CD8-positive, alpha-beta memory T cell (primary cell): ENCODE data around the gene SYNPO2L. TPM values are rescaled to one million over a fixed set of nuclear protein-coding genes. Genes with fewer than 3 reads are reported as not detected.

Experiments
- CTCF ChIA-PET: fragments of 350-600 bp; sonication (Branson Sonifier 250); formaldehyde crosslinking; loops from one replicate; lab custom pipeline; 2021; ENCODE audit warnings: antibody characterized with exemption; lab: Charles Lee
- POLR2A ChIA-PET: fragments of 350-600 bp; sonication (Branson Sonifier 250); formaldehyde crosslinking; loops from one replicate; lab custom pipeline; 2021; ENCODE audit warnings: antibody characterized with exemption; lab: Charles Lee
- DNase-seq, 5 donors: peaks; one replicate each; pipeline versions ENCODE4 v3.0.0 to v3.0.0-alpha.2; 2020 to 2022; ENCODE audit warnings: mixed read lengths in 1 of 5
- H3K27ac ChIP-seq: one replicate; pipeline ENCODE4 v1.7.0; 2013; ENCODE audit warnings: low read depth, mild to moderate bottlenecking, low read length, moderate library complexity
- H3K27me3 ChIP-seq: 2 replicates; pipeline ENCODE4 v1.7.0; 2013; ENCODE audit warnings: low read length, mild to moderate bottlenecking; ENCODE audit not compliant: insufficient read depth, poor library complexity, severe bottlenecking
- H3K36me3 ChIP-seq: 2 replicates; pipeline ENCODE4 v1.7.0; 2013; ENCODE audit warnings: mild to moderate bottlenecking, low read length, moderate library complexity; ENCODE audit not compliant: insufficient read depth
- H3K4me1 ChIP-seq: 2 replicates; pipeline ENCODE4 v1.7.0; 2013; ENCODE audit warnings: mild to moderate bottlenecking, low read length, moderate library complexity; ENCODE audit not compliant: insufficient read depth
- H3K4me3 ChIP-seq: 2 replicates; pipeline ENCODE4 v1.7.0; 2013; ENCODE audit warnings: mild to moderate bottlenecking, low read length
- H3K9me3 ChIP-seq: 2 replicates; pipeline ENCODE4 v1.7.0; 2013; ENCODE audit warnings: mild to moderate bottlenecking, low read length
- H3K27ac Mint-ChIP-seq, 8 donors: one replicate each; pipeline ENCODE4 v1.8.0; 2020 to 2021; ENCODE audit warnings: mixed read lengths in 8 of 8, mild to moderate bottlenecking in 6 of 8, inconsistent platforms in 3 of 8, moderate library complexity in 3 of 8
- H3K27me3 Mint-ChIP-seq, 2 donors: one replicate each; pipeline ENCODE4 v1.8.0; 2020 to 2021; ENCODE audit warnings: mixed read lengths in 2 of 2, mild to moderate bottlenecking in 1 of 2, moderate library complexity in 1 of 2
- H3K36me3 Mint-ChIP-seq, 3 donors: one replicate each; pipeline ENCODE4 v1.8.0; 2020 to 2021; ENCODE audit warnings: mixed read lengths in 3 of 3, inconsistent platforms in 1 of 3, mild to moderate bottlenecking in 1 of 3
- H3K4me1 Mint-ChIP-seq, 3 donors: one replicate each; pipeline ENCODE4 v1.8.0; 2020 to 2021; ENCODE audit warnings: mixed read lengths in 3 of 3, inconsistent platforms in 1 of 3, mild to moderate bottlenecking in 1 of 3
- H3K4me3 Mint-ChIP-seq, 7 donors: one replicate each; pipeline ENCODE4 v1.8.0; 2020 to 2021; ENCODE audit warnings: mixed read lengths in 7 of 7, mild to moderate bottlenecking in 6 of 7, moderate library complexity in 4 of 7, inconsistent platforms in 2 of 7
- H3K9me3 Mint-ChIP-seq, 5 donors: one replicate each; pipeline ENCODE4 v1.8.0; 2020 to 2022; ENCODE audit warnings: mixed read lengths in 5 of 5, mild to moderate bottlenecking in 3 of 5, moderate library complexity in 2 of 5, inconsistent platforms in 1 of 5
- polyA plus RNA-seq: library from polyadenylated mRNA; unstranded; fragments of 300-500 nt; fragmentation: Illumina TruSeq; gene quantifications from one replicate; pipeline ENCODE4 v1.2.3, GENCODE V29; 2021
- total RNA-seq, 2 experiments: library from RNA; stranded (reverse); gene quantifications; one replicate each; pipeline ENCODE4 v1.2.3, GENCODE V29; 2021

Gene SYNPO2L
- total and polyA plus RNA-seq, 3 experiments from 2014 or later: not detected

GRCh38 chr10:73635781-73636180 lies 20.0 kb downstream of the SYNPO2L start:
- no peaks in the 10 kb centered on the region for H3K9me3 Mint-ChIP-seq
- no peak overlapping the region for H3K27ac Mint-ChIP-seq
- Histone ChIP-seq H3K4me3 (no peak overlapping the region), H3K36me3 (no peaks in the 10 kb centered on the region), H3K27ac (no peak overlapping the region), H3K4me1 (no peaks in the 10 kb centered on the region), H3K9me3 (no peaks in the 10 kb centered on the region), H3K27me3 (no peaks in the 10 kb centered on the region)
- CTCF ChIA-PET: interaction anchor here (7.6 kb wide), 1 partner anchor 9 kb away, joined by 35 read pairs; no protein-coding TSS in a partner anchor
- no peaks in the 10 kb centered on the region for H3K4me1 Mint-ChIP-seq
- no peak for DNase-seq
- no peaks in the 10 kb centered on the region for H3K27me3 Mint-ChIP-seq
- POLR2A ChIA-PET: no interaction called here
- no peaks in the 10 kb centered on the region for H3K36me3 Mint-ChIP-seq
- no peak overlapping the region for H3K4me3 Mint-ChIP-seq

GRCh38 chr10:73634421-73634820 lies 21.4 kb downstream of the SYNPO2L start:
- H3K9me3 Mint-ChIP-seq: no peaks in the 10 kb centered on the region
- CTCF ChIA-PET: interaction anchor here (7.6 kb wide), 1 partner anchor 10 kb away, joined by 35 read pairs; no protein-coding TSS in a partner anchor

GRCh38 chr10:73629165-73629564 lies 26.7 kb downstream of the SYNPO2L start:
- peaks cover 0 to 10% (median 0%) of the 10 kb centered on the region in 3 donors for H3K36me3 Mint-ChIP-seq
- no peaks in the 10 kb centered on the region for H3K9me3 ChIP-seq
- no peak overlapping the region for H3K4me3 Mint-ChIP-seq
- H3K27me3 Mint-ChIP-seq: no peaks in the 10 kb centered on the region
- no peak for DNase-seq
- H3K27ac ChIP-seq: no peak overlapping the region
- H3K36me3 ChIP-seq: no peaks in the 10 kb centered on the region
- no peaks in the 10 kb centered on the region for H3K9me3 Mint-ChIP-seq
- H3K4me1 ChIP-seq: peaks cover 6% of the 10 kb centered on the region
- ChIA-PET CTCF (interaction anchor here (7.6 kb wide), 1 partner anchor 15 kb away, joined by 35 read pairs; no protein-coding TSS in a partner anchor), POLR2A (no interaction called here)
- H3K4me3 ChIP-seq: no peak overlapping the region
- peaks cover 15 to 29% (median 21%) of the 10 kb centered on the region in 3 donors for H3K4me1 Mint-ChIP-seq
- no peak overlapping the region for H3K27ac Mint-ChIP-seq
- no peaks in the 10 kb centered on the region for H3K27me3 ChIP-seq

More at GRCh38 chr10:73634421-73634820, 21.4 kb downstream of the SYNPO2L start:
- Histone ChIP-seq H3K9me3 (no peaks in the 10 kb centered on the region), H3K27me3 (no peaks in the 10 kb centered on the region), H3K4me3 (no peak overlapping the region), H3K36me3 (no peaks in the 10 kb centered on the region), H3K27ac (no peak overlapping the region), H3K4me1 (no peaks in the 10 kb centered on the region)
- Mint-ChIP-seq H3K4me3 (no peak overlapping the region), H3K27me3 (no peaks in the 10 kb centered on the region), H3K4me1 (no peaks in the 10 kb centered on the region), H3K27ac (no peak overlapping the region), H3K36me3 (no peaks in the 10 kb centered on the region)
- DNase-seq: no peak
- POLR2A ChIA-PET: no interaction called here

- ChIA-PET CTCF (interaction anchor here (7.6 kb wide), 1 partner anchor 16 kb away, joined by 35 read pairs; no protein-coding TSS in a partner anchor), POLR2A (no interaction called here)
- no peak overlapping the region for H3K27ac ChIP-seq
- Mint-ChIP-seq H3K36me3 (peaks cover 0 to 10% (median 0%) of the 10 kb centered on the region in 3 donors), H3K9me3 (no peaks in the 10 kb centered on the region), H3K27ac (no peak overlapping the region), H3K4me1 (peaks cover 15 to 29% (median 21%) of the 10 kb centered on the region in 3 donors), H3K4me3 (peak overlapping the region in 1 of 7 donors; percentile 34), H3K27me3 (no peaks in the 10 kb centered on the region)
- H3K27me3 ChIP-seq: no peaks in the 10 kb centered on the region
- H3K4me3 ChIP-seq: no peak overlapping the region
- DNase-seq: no peak
- H3K4me1 ChIP-seq: peaks cover 6% of the 10 kb centered on the region
- H3K36me3 ChIP-seq: no peaks in the 10 kb centered on the region
- H3K9me3 ChIP-seq: no peaks in the 10 kb centered on the region
Measured at GRCh38 chr10:73628405-73628804, 27.4 kb downstream of the SYNPO2L start.

- no peaks in the 10 kb centered on the region for H3K27me3 ChIP-seq
- no peaks in the 10 kb centered on the region for H3K9me3 ChIP-seq
- DNase-seq: no peak
- H3K27ac ChIP-seq: no peak overlapping the region
- Mint-ChIP-seq H3K9me3 (no peaks in the 10 kb centered on the region), H3K27ac (peak overlapping the region in 7 of 8 donors; percentile 20 to 74 (median 42)), H3K27me3 (no peaks in the 10 kb centered on the region), H3K36me3 (peaks cover 0 to 10% (median 0%) of the 10 kb centered on the region in 3 donors), H3K4me1 (peaks cover 15 to 29% (median 21%) of the 10 kb centered on the region in 3 donors), H3K4me3 (peak overlapping the region; percentile 41 to 98 (median 53))
- POLR2A ChIA-PET: interaction anchor here (0.8 kb wide), 1 partner anchor 214 kb away, joined by 3 read pairs; no protein-coding TSS in a partner anchor
- no peak overlapping the region for H3K4me3 ChIP-seq
- H3K36me3 ChIP-seq: no peaks in the 10 kb centered on the region
- CTCF ChIA-PET: interaction anchor here (1.0 kb wide), 1 partner anchor 18 kb away, joined by 4 read pairs; no protein-coding TSS in a partner anchor
- peaks cover 6% of the 10 kb centered on the region for H3K4me1 ChIP-seq
Measured at GRCh38 chr10:73627300-73627699, 28.5 kb downstream of the SYNPO2L start.

- DNase-seq: peak; percentile 88 to 97 (median 92)
- H3K4me1 ChIP-seq: peaks cover 6% of the 10 kb centered on the region
- H3K4me1 Mint-ChIP-seq: peaks cover 15 to 29% (median 21%) of the 10 kb centered on the region in 3 donors
- peak overlapping the region; percentile 88 to 99 (median 96) for H3K27ac Mint-ChIP-seq
- CTCF ChIA-PET: interaction anchor here (0.7 kb wide), 1 partner anchor 17 kb away, joined by 3 read pairs; no protein-coding TSS in a partner anchor
- H3K27me3 Mint-ChIP-seq: no peaks in the 10 kb centered on the region
- H3K4me3 Mint-ChIP-seq: peak overlapping the region; percentile 91 to 98 (median 96)
- H3K27ac ChIP-seq: peak overlapping the region; percentile 86
- H3K9me3 ChIP-seq: no peaks in the 10 kb centered on the region
- POLR2A ChIA-PET: interaction anchor here (0.6 to 2.3 kb wide), 5 partner anchors 118 to 379 kb away, joined by 3 to 12 read pairs (median 3); partner anchors contain the start of genes PPP3CB and SEC24C
- peaks cover 0 to 10% (median 0%) of the 10 kb centered on the region in 3 donors for H3K36me3 Mint-ChIP-seq
- H3K27me3 ChIP-seq: no peaks in the 10 kb centered on the region
- H3K36me3 ChIP-seq: no peaks in the 10 kb centered on the region
- H3K4me3 ChIP-seq: peak overlapping the region; percentile 81
- no peaks in the 10 kb centered on the region for H3K9me3 Mint-ChIP-seq
Measured at GRCh38 chr10:73625884-73626752, 29.7 kb downstream of the SYNPO2L start.

GRCh38 chr10:73625004-73625883 lies 30.6 kb downstream of the SYNPO2L start:
- Mint-ChIP-seq H3K36me3 (peaks cover 0 to 10% (median 0%) of the 10 kb centered on the region in 3 donors), H3K4me3 (peak overlapping the region; percentile 91 to 98 (median 96)), H3K9me3 (no peaks in the 10 kb centered on the region), H3K4me1 (peaks cover 15 to 29% (median 21%) of the 10 kb centered on the region in 3 donors), H3K27ac (peak overlapping the region; percentile 88 to 98 (median 96)), H3K27me3 (no peaks in the 10 kb centered on the region)
- no peaks in the 10 kb centered on the region for H3K36me3 ChIP-seq
- peak overlapping the region; percentile 86 for H3K27ac ChIP-seq
- H3K4me1 ChIP-seq: peaks cover 6% of the 10 kb centered on the region
- H3K9me3 ChIP-seq: no peaks in the 10 kb centered on the region
- no peaks in the 10 kb centered on the region for H3K27me3 ChIP-seq
- ChIA-PET CTCF (interaction anchor here (0.7 kb wide), 2 partner anchors 18 to 19 kb away, joined by 3 read pairs; no protein-coding TSS in a partner anchor), POLR2A (interaction anchor here (0.7 to 2.3 kb wide), 3 partner anchors 119 to 267 kb away, joined by 3 to 12 read pairs (median 4); partner anchors contain the start of genes PPP3CB and SEC24C)
- peak in 1 of 5 donors; percentile 33 for DNase-seq
- H3K4me3 ChIP-seq: peak overlapping the region; percentile 81
